HL-60 (cell line): Measurements from ENCODE around the gene SPRR5.

ENCODE experiments used
- DNase-seq, 2 experiments: peaks; one replicate each; pipeline ENCODE4 v3.0.0-alpha.2; 2010 to 2020; ENCODE audit warnings: low read depth in 1 of 2, low spot score in 1 of 2
- H3K27ac ChIP-seq: fragments of 250-450 bp; sonication (Bioruptor Pico); replicated peaks from 2 replicates; pipeline ENCODE4 v1.5.1; 2020; ENCODE audit warnings: mild to moderate bottlenecking, moderate library complexity
- H3K27me3 ChIP-seq: fragments of 250-450 bp; sonication (Bioruptor Pico); 2 replicates; pipeline ENCODE4 v1.5.1; 2021; ENCODE audit warnings: mild to moderate bottlenecking, moderate library complexity; ENCODE audit not compliant: insufficient read depth, poor library complexity, severe bottlenecking
- H3K4me3 ChIP-seq: replicated peaks from 2 replicates; pipeline ENCODE4 v1.5.1; 2011; ENCODE audit warnings: mild to moderate bottlenecking, control low read depth, low read length; ENCODE audit not compliant: insufficient read depth
- GABPA ChIP-seq: IDR thresholded peaks from 2 replicates; pipeline ENCODE4 v1.6.1; 2012; ENCODE audit warnings: low read depth
- POLR2AphosphoS5 ChIP-seq: IDR thresholded peaks from 2 replicates; pipeline ENCODE4 v1.6.1; 2012; ENCODE audit warnings: low read depth
- SPI1 ChIP-seq: IDR thresholded peaks from 2 replicates; pipeline ENCODE4 v1.6.1; 2012; ENCODE audit warnings: low read depth, mild to moderate bottlenecking, borderline replicate concordance
- TF ChIP-seq, protein P1 (sequence below): IDR thresholded peaks from one replicate; pipeline ENCODE4 v1.5.1; 2011; ENCODE audit warnings: low read length, control low read depth, inconsistent platforms; ENCODE audit not compliant: insufficient read depth
- TF ChIP-seq, protein P2 (sequence below): IDR thresholded peaks from 2 replicates; pipeline ENCODE4 v1.6.1; 2012; ENCODE audit warnings: low read depth; ENCODE audit not compliant: insufficient replicate concordance

The SPRR5 gene

DNA sequence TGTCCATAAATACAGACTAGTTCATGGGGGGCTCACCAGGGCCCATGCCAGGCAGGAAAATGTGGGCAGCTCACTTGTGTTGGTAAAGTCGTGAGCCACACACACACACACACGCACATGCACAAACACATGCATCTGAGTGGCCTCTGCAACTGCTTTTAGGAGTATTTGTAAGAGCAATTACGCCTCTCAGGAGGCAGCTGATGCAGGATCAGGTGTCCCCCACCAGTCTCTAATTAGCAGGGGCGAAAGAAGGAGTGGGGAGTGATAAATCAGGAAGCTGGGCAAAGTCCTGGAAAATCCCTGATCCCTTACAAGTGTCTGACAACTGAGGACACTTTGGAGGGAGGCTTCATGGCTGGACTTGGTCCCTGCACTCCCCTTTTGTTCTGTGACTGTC is 44.4 kb upstream of the SPRR5 start:
- H3K27ac ChIP-seq: no peak overlapping the region
- TF ChIP-seq, protein P1, sequence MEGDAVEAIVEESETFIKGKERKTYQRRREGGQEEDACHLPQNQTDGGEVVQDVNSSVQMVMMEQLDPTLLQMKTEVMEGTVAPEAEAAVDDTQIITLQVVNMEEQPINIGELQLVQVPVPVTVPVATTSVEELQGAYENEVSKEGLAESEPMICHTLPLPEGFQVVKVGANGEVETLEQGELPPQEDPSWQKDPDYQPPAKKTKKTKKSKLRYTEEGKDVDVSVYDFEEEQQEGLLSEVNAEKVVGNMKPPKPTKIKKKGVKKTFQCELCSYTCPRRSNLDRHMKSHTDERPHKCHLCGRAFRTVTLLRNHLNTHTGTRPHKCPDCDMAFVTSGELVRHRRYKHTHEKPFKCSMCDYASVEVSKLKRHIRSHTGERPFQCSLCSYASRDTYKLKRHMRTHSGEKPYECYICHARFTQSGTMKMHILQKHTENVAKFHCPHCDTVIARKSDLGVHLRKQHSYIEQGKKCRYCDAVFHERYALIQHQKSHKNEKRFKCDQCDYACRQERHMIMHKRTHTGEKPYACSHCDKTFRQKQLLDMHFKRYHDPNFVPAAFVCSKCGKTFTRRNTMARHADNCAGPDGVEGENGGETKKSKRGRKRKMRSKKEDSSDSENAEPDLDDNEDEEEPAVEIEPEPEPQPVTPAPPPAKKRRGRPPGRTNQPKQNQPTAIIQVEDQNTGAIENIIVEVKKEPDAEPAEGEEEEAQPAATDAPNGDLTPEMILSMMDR: no peak
- TF ChIP-seq POLR2AphosphoS5 (no peak), GABPA (no peak), SPI1 (no peak)
- TF ChIP-seq, protein P2, sequence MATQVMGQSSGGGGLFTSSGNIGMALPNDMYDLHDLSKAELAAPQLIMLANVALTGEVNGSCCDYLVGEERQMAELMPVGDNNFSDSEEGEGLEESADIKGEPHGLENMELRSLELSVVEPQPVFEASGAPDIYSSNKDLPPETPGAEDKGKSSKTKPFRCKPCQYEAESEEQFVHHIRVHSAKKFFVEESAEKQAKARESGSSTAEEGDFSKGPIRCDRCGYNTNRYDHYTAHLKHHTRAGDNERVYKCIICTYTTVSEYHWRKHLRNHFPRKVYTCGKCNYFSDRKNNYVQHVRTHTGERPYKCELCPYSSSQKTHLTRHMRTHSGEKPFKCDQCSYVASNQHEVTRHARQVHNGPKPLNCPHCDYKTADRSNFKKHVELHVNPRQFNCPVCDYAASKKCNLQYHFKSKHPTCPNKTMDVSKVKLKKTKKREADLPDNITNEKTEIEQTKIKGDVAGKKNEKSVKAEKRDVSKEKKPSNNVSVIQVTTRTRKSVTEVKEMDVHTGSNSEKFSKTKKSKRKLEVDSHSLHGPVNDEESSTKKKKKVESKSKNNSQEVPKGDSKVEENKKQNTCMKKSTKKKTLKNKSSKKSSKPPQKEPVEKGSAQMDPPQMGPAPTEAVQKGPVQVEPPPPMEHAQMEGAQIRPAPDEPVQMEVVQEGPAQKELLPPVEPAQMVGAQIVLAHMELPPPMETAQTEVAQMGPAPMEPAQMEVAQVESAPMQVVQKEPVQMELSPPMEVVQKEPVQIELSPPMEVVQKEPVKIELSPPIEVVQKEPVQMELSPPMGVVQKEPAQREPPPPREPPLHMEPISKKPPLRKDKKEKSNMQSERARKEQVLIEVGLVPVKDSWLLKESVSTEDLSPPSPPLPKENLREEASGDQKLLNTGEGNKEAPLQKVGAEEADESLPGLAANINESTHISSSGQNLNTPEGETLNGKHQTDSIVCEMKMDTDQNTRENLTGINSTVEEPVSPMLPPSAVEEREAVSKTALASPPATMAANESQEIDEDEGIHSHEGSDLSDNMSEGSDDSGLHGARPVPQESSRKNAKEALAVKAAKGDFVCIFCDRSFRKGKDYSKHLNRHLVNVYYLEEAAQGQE: no peak
- DNase-seq: no peak
- H3K27me3 ChIP-seq: no peaks in the 10 kb centered on the region
- H3K4me3 ChIP-seq: no peak overlapping the region

GRCh38 chr1:152904688-152905440 is 42.1 kb upstream of the SPRR5 start:
- Histone ChIP-seq H3K27me3 (no peaks in the 10 kb centered on the region), H3K27ac (no peak overlapping the region), H3K4me3 (no peak overlapping the region)
- DNase-seq: no peak
- TF ChIP-seq, protein P1: no peak
- TF ChIP-seq, protein P2: no peak
- TF ChIP-seq POLR2AphosphoS5 (no peak), SPI1 (no peak), GABPA (no peak)

DNA sequence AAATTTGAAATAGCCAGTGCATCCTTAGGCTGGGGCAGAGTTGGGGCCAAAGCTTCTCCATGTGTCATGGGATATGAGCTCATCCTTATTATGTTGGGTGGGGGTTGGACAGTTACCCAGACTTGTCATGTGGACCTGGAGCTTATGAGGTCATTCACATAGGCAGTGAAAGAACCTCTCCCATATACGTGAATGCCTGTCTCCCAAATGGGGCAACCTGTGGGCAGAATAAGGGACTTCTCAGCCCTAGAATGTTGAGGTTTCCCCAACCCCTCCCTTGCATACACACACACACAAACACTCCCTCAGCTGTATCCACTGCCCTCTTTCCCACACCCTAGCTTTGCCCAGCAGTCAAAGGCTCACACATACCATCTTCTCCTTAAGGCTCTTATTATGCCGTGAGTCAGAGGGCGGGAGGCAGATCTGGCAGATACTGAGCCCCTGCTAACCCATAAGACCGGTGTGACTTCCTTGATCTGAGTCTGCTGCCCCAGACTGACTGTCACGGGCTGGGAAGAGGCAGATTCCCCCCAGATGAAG is 40.9 kb upstream of the SPRR5 start:
- TF ChIP-seq SPI1 (no peak), GABPA (no peak), POLR2AphosphoS5 (no peak)
- TF ChIP-seq, protein P1: no peak
- TF ChIP-seq, protein P2: no peak
- H3K4me3 ChIP-seq: no peak overlapping the region
- H3K27ac ChIP-seq: no peak overlapping the region
- DNase-seq: no peak
- H3K27me3 ChIP-seq: no peaks in the 10 kb centered on the region
